ENCODE results near the gene NDUFB4. TPM values are rescaled to one million over a fixed set of nuclear protein-coding genes. Genes with fewer than 3 reads are reported as not detected.
"Not testable (repeated sequence)": the region's sequence is repeated elsewhere in the genome, so short reads cannot be mapped to it uniquely, and the experiment has no call there.

Gene NDUFB4
- total and polyA plus RNA-seq, 4 donors, result 28.4 to 269 (median 76.9) TPM

GRCh38 chr3:120636795-120637401 is 40.8 kb downstream of the NDUFB4 start:
- H3K4me1 ChIP-seq (ENCODE audit: control insufficient read depth in 4 of 4, insufficient read depth in 4 of 4, low read length in 3 of 4), result peaks cover 0 to 23% (median 5%) of the 10 kb centered on the region in 4 donors
- no peak overlapping the region for H3K9ac ChIP-seq (ENCODE audit: low read depth in 1 of 2, low read length in 2 of 2)
- peaks cover 4 to 72% (median 56%) of the 10 kb centered on the region in 4 donors for H3K36me3 ChIP-seq (ENCODE audit: control insufficient read depth in 4 of 4, insufficient read depth in 3 of 4, low read depth in 1 of 4, low read length in 3 of 4)
- TF ChIP-seq HNF4A (conservative IDR thresholded peaks at IDR 0.05) (peak; percentile 85 to 90), YY1 (IDR thresholded peaks at IDR 0.05) (peak; percentile 57), HNF4G (IDR thresholded peaks at IDR 0.05) (peak; percentile 56), RAD21 (IDR thresholded peaks at IDR 0.05) (peak in 1 of 2 donors; percentile 8), JUND (IDR thresholded peaks at IDR 0.05) (peak in 1 of 2 donors; percentile 19), TAF1 (conservative IDR thresholded peaks at IDR 0.05) (no peak), RXRA (IDR thresholded peaks at IDR 0.05) (peak; percentile 31 to 33), GABPA (IDR thresholded peaks at IDR 0.05 in 1 of 2, conservative IDR thresholded peaks at IDR 0.05 in 1 of 2) (peak in 1 of 2 donors; percentile 35), NR2F2 (IDR thresholded peaks at IDR 0.05) (no peak), ATF3 (IDR thresholded peaks at IDR 0.05) (no peak), REST (IDR thresholded peaks at IDR 0.05) (no peak), FOXA1 (IDR thresholded peaks at IDR 0.05) (no peak), SP1 (IDR thresholded peaks at IDR 0.05) (peak; percentile 54), FOXA2 (IDR thresholded peaks at IDR 0.05) (no peak), ZBTB33 (IDR thresholded peaks at IDR 0.05) (no peak)
- TF ChIP-seq, protein P1, sequence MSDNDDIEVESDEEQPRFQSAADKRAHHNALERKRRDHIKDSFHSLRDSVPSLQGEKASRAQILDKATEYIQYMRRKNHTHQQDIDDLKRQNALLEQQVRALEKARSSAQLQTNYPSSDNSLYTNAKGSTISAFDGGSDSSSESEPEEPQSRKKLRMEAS (IDR thresholded peaks at IDR 0.05), result peak; percentile 18
- peak overlapping the region in 1 of 2 donors; percentile 42 for H3K27ac ChIP-seq (ENCODE audit: low read depth in 1 of 2, low read length in 2 of 2)
- 40% methylated on average over 2 of the region's 2 CpGs for WGBS
- no peaks in the 10 kb centered on the region for H3K27me3 ChIP-seq (ENCODE audit: control insufficient read depth in 4 of 4, insufficient read depth in 4 of 4, low read length in 3 of 4)
- no peak overlapping the region for H3K4me3 ChIP-seq (ENCODE audit: low read depth in 1 of 3, low read length in 3 of 3)
- no peak for DNase-seq (ENCODE audit: low spot score)
- H3K9me3 ChIP-seq (ENCODE audit: control insufficient read depth in 4 of 4, low read length in 3 of 4), result no peaks in the 10 kb centered on the region

GRCh38 chr3:120637851-120638559 is 41.9 kb downstream of the NDUFB4 start:
- Histone ChIP-seq H3K27ac (ENCODE audit: low read depth in 1 of 2, low read length in 2 of 2) (peak overlapping the region in 1 of 2 donors; percentile 19), H3K27me3 (ENCODE audit: control insufficient read depth in 4 of 4, insufficient read depth in 4 of 4, low read length in 3 of 4) (no peaks in the 10 kb centered on the region), H3K4me1 (ENCODE audit: control insufficient read depth in 4 of 4, insufficient read depth in 4 of 4, low read length in 3 of 4) (peaks cover 0 to 23% (median 5%) of the 10 kb centered on the region in 4 donors), H3K9ac (ENCODE audit: low read depth in 1 of 2, low read length in 2 of 2) (no peak overlapping the region), H3K9me3 (ENCODE audit: control insufficient read depth in 4 of 4, low read length in 3 of 4) (no peaks in the 10 kb centered on the region), H3K36me3 (ENCODE audit: control insufficient read depth in 4 of 4, insufficient read depth in 3 of 4, low read depth in 1 of 4, low read length in 3 of 4) (peaks cover 4 to 71% (median 59%) of the 10 kb centered on the region in 4 donors), H3K4me3 (ENCODE audit: low read depth in 1 of 3, low read length in 3 of 3) (no peak overlapping the region)
- 88% methylated on average over 6 of the region's 6 CpGs for WGBS
- TF ChIP-seq FOXA2 (IDR thresholded peaks at IDR 0.05) (no peak), HNF4A (conservative IDR thresholded peaks at IDR 0.05) (no peak), RXRA (IDR thresholded peaks at IDR 0.05) (no peak), JUND (IDR thresholded peaks at IDR 0.05) (no peak), ATF3 (IDR thresholded peaks at IDR 0.05) (no peak)
- no peak for DNase-seq (ENCODE audit: low spot score)

DNA sequence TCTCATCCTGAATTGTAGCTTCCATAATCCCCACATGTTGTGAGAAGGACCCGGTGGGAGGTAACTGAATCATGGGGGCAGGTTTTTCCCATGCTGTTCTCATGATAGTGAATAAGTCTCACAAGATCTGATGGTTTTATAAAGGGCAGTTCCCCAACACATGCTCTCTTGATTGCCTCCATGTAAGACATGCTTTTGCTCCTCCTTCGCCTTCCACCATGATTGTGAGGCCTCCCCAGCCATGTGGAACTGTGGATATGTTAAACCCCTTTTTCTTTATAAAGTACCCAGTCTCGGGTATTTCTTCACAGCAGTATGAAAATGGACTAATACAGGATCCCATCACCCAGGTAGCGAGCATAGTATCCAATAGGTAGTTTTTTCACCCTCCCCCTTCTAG is 42.7 kb downstream of the NDUFB4 start:
- H3K36me3 ChIP-seq (ENCODE audit: control insufficient read depth in 4 of 4, insufficient read depth in 3 of 4, low read depth in 1 of 4, low read length in 3 of 4), result peaks cover 4 to 66% (median 58%) of the 10 kb centered on the region in 4 donors
- H3K27me3 ChIP-seq (ENCODE audit: control insufficient read depth in 4 of 4, insufficient read depth in 4 of 4, low read length in 3 of 4); DNase-seq (ENCODE audit: low spot score); H3K27ac ChIP-seq (ENCODE audit: low read depth in 1 of 2, low read length in 2 of 2); H3K9me3 ChIP-seq (ENCODE audit: control insufficient read depth in 4 of 4, low read length in 3 of 4); H3K9ac ChIP-seq (ENCODE audit: low read depth in 1 of 2, low read length in 2 of 2); H3K4me3 ChIP-seq (ENCODE audit: low read depth in 1 of 3, low read length in 3 of 3): not testable (repeated sequence)
- WGBS, result 96% methylated on average over 4 of the region's 4 CpGs
- peaks cover 0 to 23% (median 5%) of the 10 kb centered on the region in 4 donors for H3K4me1 ChIP-seq (ENCODE audit: control insufficient read depth in 4 of 4, insufficient read depth in 4 of 4, low read length in 3 of 4)

Data from liver (tissue), 9 donors.